Activated CD4-positive, alpha-beta T cell treated with anti-CD3 and anti-CD28 coated beads, Interleukin-2, Interleukin-4, amounts not matched to agents 100 ng/mL and 50 ng/mL, durations not matched to agents 16 hours and 8 hours (primary cell): ENCODE data around the gene HDAC1.
A peak's percentile ranks its signal among the peaks of the same experiment; 100 is the strongest.

Experiments
- DNase-seq: peaks from one replicate; pipeline ENCODE4 v3.0.0-alpha.2; 2020; ENCODE audit warnings: low spot score

The HDAC1 gene

GRCh38 chr1:32330558-32331151 is 38.8 kb downstream of the HDAC1 start:
- no peak for DNase-seq

- no peak for DNase-seq
These were observed 39.7 kb downstream of the HDAC1 start for GRCh38 chr1:32331549-32331948.

- no peak for DNase-seq
These were observed 40.6 kb downstream of the HDAC1 start for GRCh38 chr1:32332290-32333079.

- no peak for DNase-seq
These were observed 41.5 kb downstream of the HDAC1 start for GRCh38 chr1:32333251-32333963.

- no peak for DNase-seq
These were observed 42.5 kb downstream of the HDAC1 start for GRCh38 chr1:32334274-32334861.

- DNase-seq: no peak
These were observed 43.1 kb downstream of the HDAC1 start for GRCh38 chr1:32334864-32335534.

GRCh38 chr1:32335535-32335789 is 43.6 kb downstream of the HDAC1 start:
- no peak for DNase-seq

GRCh38 chr1:32335790-32336590 is 44.1 kb downstream of the HDAC1 start, which contains the start of gene MARCKSL1:
Gene MARCKSL1, minus strand, starts transcription at chr1:32336233. Its CDS starts 200 bp downstream, at chr1:32336033.
- peak; percentile 77 for DNase-seq

- no peak for DNase-seq
These were observed 44.7 kb downstream of the HDAC1 start for GRCh38 chr1:32336591-32336932.

GRCh38 chr1:32336963-32337675 is 45.2 kb downstream of the HDAC1 start:
- peak; percentile 43 for DNase-seq

- no peak for DNase-seq
These were observed 46.2 kb downstream of the HDAC1 start for GRCh38 chr1:32337855-32338636.

- DNase-seq: no peak
These were observed 46.8 kb downstream of the HDAC1 start for GRCh38 chr1:32338637-32339145.

- no peak for DNase-seq
These were observed 47.6 kb downstream of the HDAC1 start for GRCh38 chr1:32339363-32339978.

- no peak for DNase-seq
These were observed 49.4 kb downstream of the HDAC1 start for GRCh38 chr1:32341186-32341757.

GRCh38 chr1:32341971-32342370 is 50.1 kb downstream of the HDAC1 start:
- no peak for DNase-seq

GRCh38 chr1:32342704-32343103 is 50.8 kb downstream of the HDAC1 start:
- no peak for DNase-seq

- no peak for DNase-seq
These were observed 53.5 kb downstream of the HDAC1 start for GRCh38 chr1:32345289-32345827.

GRCh38 chr1:32346532-32347157 is 54.8 kb downstream of the HDAC1 start:
- no peak for DNase-seq
